Measurements from ENCODE around the gene TTLL11.
"Not testable (repeated sequence)": the region's sequence is repeated elsewhere in the genome, so short reads cannot be mapped to it uniquely, and the experiment has no call there.

TTLL11 gene

GRCh38 chr9:121794334-121794733 is 298.8 kb downstream of the TTLL11 start:
- H3K9ac ChIP-seq (ENCODE audit: low read depth, low read length); H3K36me3 ChIP-seq (ENCODE audit: insufficient read depth, low read length); H3K9me3 ChIP-seq (ENCODE audit: control insufficient read depth, insufficient read depth, low read length): not testable (repeated sequence)
- peaks cover 14% of the 10 kb centered on the region for H3K4me1 ChIP-seq (ENCODE audit: insufficient read depth, low read length)

GRCh38 chr9:121792476-121792875 is 300.6 kb downstream of the TTLL11 start:
- not testable (repeated sequence) for H3K9me3 ChIP-seq (ENCODE audit: control insufficient read depth, insufficient read depth, low read length); H3K9ac ChIP-seq (ENCODE audit: low read depth, low read length); H3K36me3 ChIP-seq (ENCODE audit: insufficient read depth, low read length)
- peaks cover 27% of the 10 kb centered on the region for H3K4me1 ChIP-seq (ENCODE audit: insufficient read depth, low read length)

- peaks cover 22% of the 10 kb centered on the region for H3K4me1 ChIP-seq (ENCODE audit: insufficient read depth, low read length)
- no peaks in the 10 kb centered on the region for H3K9me3 ChIP-seq (ENCODE audit: control insufficient read depth, insufficient read depth, low read length)
- H3K36me3 ChIP-seq (ENCODE audit: insufficient read depth, low read length), result no peaks in the 10 kb centered on the region
- peak overlapping the region; percentile 33; the same call in 1 of the 2 replicates for H3K9ac ChIP-seq (ENCODE audit: low read depth, low read length)
Measured at GRCh38 chr9:121790841-121791240, 302.3 kb downstream of the TTLL11 start.

- Histone ChIP-seq H3K9me3 (ENCODE audit: control insufficient read depth, insufficient read depth, low read length) (no peaks in the 10 kb centered on the region), H3K4me1 (ENCODE audit: insufficient read depth, low read length) (peaks cover 31% of the 10 kb centered on the region), H3K9ac (ENCODE audit: low read depth, low read length) (no peak overlapping the region), H3K36me3 (ENCODE audit: insufficient read depth, low read length) (peaks cover 5% of the 10 kb centered on the region; the same call in 1 of the 2 replicates)
Measured at GRCh38 chr9:121788686-121789366, 304.3 kb downstream of the TTLL11 start.

GRCh38 chr9:121786998-121787422 is 306.1 kb downstream of the TTLL11 start:
- no peaks in the 10 kb centered on the region for H3K9me3 ChIP-seq (ENCODE audit: control insufficient read depth, insufficient read depth, low read length)
- peaks cover 5% of the 10 kb centered on the region; the same call in 1 of the 2 replicates for H3K36me3 ChIP-seq (ENCODE audit: insufficient read depth, low read length)
- no peak overlapping the region for H3K9ac ChIP-seq (ENCODE audit: low read depth, low read length)
- H3K4me1 ChIP-seq (ENCODE audit: insufficient read depth, low read length), result peaks cover 34% of the 10 kb centered on the region

- no peak overlapping the region for H3K9ac ChIP-seq (ENCODE audit: low read depth, low read length)
- peaks cover 34% of the 10 kb centered on the region for H3K4me1 ChIP-seq (ENCODE audit: insufficient read depth, low read length)
- peaks cover 5% of the 10 kb centered on the region; the same call in 1 of the 2 replicates for H3K36me3 ChIP-seq (ENCODE audit: insufficient read depth, low read length)
- no peaks in the 10 kb centered on the region for H3K9me3 ChIP-seq (ENCODE audit: control insufficient read depth, insufficient read depth, low read length)
Measured at GRCh38 chr9:121786543-121786948, 306.6 kb downstream of the TTLL11 start.

- no peak overlapping the region for H3K9ac ChIP-seq (ENCODE audit: low read depth, low read length)
- peaks cover 34% of the 10 kb centered on the region for H3K4me1 ChIP-seq (ENCODE audit: insufficient read depth, low read length)
- H3K36me3 ChIP-seq (ENCODE audit: insufficient read depth, low read length), result peaks cover 5% of the 10 kb centered on the region; the same call in 1 of the 2 replicates
- no peaks in the 10 kb centered on the region for H3K9me3 ChIP-seq (ENCODE audit: control insufficient read depth, insufficient read depth, low read length)
Measured at GRCh38 chr9:121785673-121786542, 307.2 kb downstream of the TTLL11 start.

GRCh38 chr9:121784731-121785411 is 308.2 kb downstream of the TTLL11 start:
- Histone ChIP-seq H3K4me1 (ENCODE audit: insufficient read depth, low read length) (peaks cover 34% of the 10 kb centered on the region), H3K36me3 (ENCODE audit: insufficient read depth, low read length) (peaks cover 5% of the 10 kb centered on the region; the same call in 1 of the 2 replicates), H3K9me3 (ENCODE audit: control insufficient read depth, insufficient read depth, low read length) (no peaks in the 10 kb centered on the region), H3K9ac (ENCODE audit: low read depth, low read length) (no peak overlapping the region)

- H3K9ac ChIP-seq (ENCODE audit: low read depth, low read length), result no peak overlapping the region
- H3K9me3 ChIP-seq (ENCODE audit: control insufficient read depth, insufficient read depth, low read length), result no peaks in the 10 kb centered on the region
- H3K36me3 ChIP-seq (ENCODE audit: insufficient read depth, low read length), result peaks cover 5% of the 10 kb centered on the region; the same call in 1 of the 2 replicates
- H3K4me1 ChIP-seq (ENCODE audit: insufficient read depth, low read length), result peaks cover 36% of the 10 kb centered on the region
Measured at GRCh38 chr9:121783521-121784507, 309.3 kb downstream of the TTLL11 start.

- Histone ChIP-seq H3K36me3 (ENCODE audit: insufficient read depth, low read length) (peaks cover 5% of the 10 kb centered on the region; the same call in 1 of the 2 replicates), H3K9ac (ENCODE audit: low read depth, low read length) (no peak overlapping the region), H3K9me3 (ENCODE audit: control insufficient read depth, insufficient read depth, low read length) (no peaks in the 10 kb centered on the region), H3K4me1 (ENCODE audit: insufficient read depth, low read length) (peaks cover 31% of the 10 kb centered on the region)
Measured at GRCh38 chr9:121783111-121783510, 310.0 kb downstream of the TTLL11 start.

- Histone ChIP-seq H3K9me3 (ENCODE audit: control insufficient read depth, insufficient read depth, low read length) (no peaks in the 10 kb centered on the region), H3K36me3 (ENCODE audit: insufficient read depth, low read length) (peaks cover 5% of the 10 kb centered on the region; the same call in 1 of the 2 replicates), H3K4me1 (ENCODE audit: insufficient read depth, low read length) (peaks cover 26% of the 10 kb centered on the region), H3K9ac (ENCODE audit: low read depth, low read length) (no peak overlapping the region)
Measured at GRCh38 chr9:121782514-121783110, 310.5 kb downstream of the TTLL11 start.

GRCh38 chr9:121781701-121782464 is 311.2 kb downstream of the TTLL11 start:
- peaks cover 5% of the 10 kb centered on the region; the same call in 1 of the 2 replicates for H3K36me3 ChIP-seq (ENCODE audit: insufficient read depth, low read length)
- no peaks in the 10 kb centered on the region for H3K9me3 ChIP-seq (ENCODE audit: control insufficient read depth, insufficient read depth, low read length)
- peaks cover 22% of the 10 kb centered on the region for H3K4me1 ChIP-seq (ENCODE audit: insufficient read depth, low read length)
- no peak overlapping the region for H3K9ac ChIP-seq (ENCODE audit: low read depth, low read length)
